HG02840 (cell line): ENCODE results near the gene ZFP28.

Source experiments
- ATAC-seq: cut with Tn5 transposase; IDR thresholded peaks from one replicate; pipeline ENCODE4 v1.9.1; 2021; ENCODE audit warnings: mild to moderate bottlenecking, moderate library complexity, moderate number of reproducible peaks; ENCODE audit not compliant: unreplicated experiment, low FRiP score

The ZFP28 gene

GRCh38 chr19:56538761-56539263 lies at the start of gene ZFP28:
TSS of gene ZFP28 (plus strand) at chr19:56538948. CDS start at chr19:56539019, 71 bp downstream.
- ATAC-seq, result no peak

- ATAC-seq, result no peak
Measured at GRCh38 chr19:56491399-56491798, 47.3 kb upstream of the ZFP28 start.

DNA sequence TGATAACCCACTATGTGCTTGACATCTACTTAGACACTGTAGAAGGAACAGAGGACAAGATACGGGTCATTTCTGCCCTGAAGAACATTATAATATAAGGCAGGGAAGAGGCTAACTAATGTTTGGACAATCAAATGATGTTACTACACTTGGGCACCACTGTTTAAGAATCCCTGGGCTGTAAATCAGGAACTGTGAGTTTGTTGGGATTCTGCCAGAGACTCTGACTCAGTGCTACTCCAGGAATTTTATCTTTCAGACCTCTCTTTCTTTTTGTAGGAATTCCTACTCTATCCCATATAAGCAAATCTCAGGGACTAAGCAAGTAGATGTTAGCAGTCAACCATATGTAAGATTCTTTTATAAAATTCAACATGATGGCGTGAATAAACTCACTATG lies 34.2 kb upstream of the ZFP28 start:
- ATAC-seq, result no peak

DNA sequence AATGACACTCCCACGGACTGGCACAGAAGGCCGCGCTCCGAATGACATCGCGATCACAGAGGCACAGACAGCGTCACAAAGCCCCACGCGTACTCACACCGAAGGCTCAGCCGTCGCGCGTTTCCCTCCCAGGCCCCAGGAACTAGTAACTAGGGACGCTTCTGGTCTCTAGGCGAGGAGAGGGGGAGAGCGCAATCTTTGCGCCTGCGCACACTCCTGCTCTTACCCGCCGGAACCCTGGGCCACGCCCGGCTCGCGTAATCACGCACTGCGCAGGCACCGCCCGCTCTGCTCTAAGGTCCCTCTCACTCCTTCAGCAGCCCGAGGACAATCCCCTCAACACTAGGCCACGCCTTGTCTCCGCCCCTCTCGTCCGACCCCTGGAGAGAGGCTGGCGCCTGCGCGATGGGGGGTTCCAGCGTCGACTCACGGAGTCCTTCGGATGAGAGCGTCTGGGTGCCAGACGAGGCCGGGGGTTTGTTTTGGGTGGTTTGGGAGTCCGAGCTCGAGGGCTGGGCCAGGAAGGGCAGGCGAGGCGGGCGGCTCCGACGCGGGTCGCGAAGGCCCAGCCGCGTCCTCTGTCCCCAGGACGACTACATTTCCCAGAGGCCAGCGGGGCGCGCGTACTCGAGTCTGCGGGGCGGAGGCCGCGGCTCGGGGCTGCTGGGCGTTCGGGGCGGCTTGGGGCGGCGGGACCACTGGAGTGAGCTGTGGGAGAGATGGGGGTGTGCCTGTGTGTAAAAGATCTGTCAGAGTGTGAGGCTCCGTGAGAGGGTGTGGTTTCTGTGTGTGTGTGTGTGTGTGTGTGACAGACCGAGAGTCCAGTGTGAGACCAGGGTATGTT lies 31.1 kb upstream of the ZFP28 start, which contains the start of gene ZNF471:
ZNF471 (plus strand) TSS at position 410 of the 844 bp plus-strand sequence. CDS start 3,717 bp downstream, outside the sequence.
- no peak for ATAC-seq

DNA sequence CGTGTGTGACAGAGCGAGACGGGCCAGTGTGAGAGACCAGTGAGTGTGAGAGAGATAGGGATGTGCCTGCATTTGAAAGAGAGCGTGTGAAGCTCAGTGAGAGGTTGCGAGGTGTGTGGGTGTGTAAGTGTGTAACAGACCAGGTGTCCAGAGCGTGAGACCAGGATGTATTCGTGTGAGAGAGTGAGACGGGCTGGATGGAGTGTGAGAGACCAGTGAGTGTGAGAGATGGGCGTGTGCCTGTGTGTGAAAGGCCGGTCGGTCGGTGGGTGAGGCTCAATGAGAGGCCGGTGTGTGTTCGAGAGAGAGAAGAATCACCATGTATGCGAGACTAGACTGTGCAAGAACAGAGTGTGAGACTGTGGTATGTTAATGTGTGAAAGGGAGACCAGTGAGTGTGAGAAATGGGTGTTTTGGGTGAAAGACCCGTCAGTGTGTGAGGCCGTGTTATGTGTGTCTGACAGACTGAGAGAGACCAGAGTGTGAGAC lies 30.4 kb upstream of the ZFP28 start:
- no peak for ATAC-seq

DNA sequence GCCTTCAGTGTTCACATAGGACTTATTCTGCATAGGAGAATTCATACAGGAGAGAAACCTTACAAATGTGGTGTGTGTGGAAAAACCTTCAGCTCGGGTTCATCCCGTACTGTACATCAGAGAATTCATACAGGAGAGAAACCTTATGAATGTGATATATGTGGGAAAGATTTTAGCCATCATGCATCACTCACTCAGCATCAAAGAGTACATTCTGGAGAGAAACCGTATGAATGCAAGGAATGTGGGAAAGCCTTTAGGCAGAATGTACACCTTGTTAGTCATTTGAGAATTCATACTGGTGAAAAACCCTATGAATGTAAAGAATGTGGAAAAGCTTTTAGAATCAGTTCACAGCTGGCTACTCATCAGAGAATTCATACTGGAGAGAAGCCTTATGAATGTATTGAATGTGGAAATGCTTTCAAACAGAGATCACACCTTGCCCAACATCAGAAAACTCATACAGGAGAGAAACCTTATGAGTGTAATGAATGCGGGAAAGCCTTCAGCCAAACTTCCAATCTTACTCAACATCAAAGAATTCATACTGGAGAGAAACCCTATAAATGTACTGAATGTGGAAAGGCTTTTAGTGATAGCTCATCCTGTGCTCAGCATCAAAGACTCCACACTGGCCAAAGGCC lies 13.4 kb upstream of the ZFP28 start:
- ATAC-seq, result no peak

DNA sequence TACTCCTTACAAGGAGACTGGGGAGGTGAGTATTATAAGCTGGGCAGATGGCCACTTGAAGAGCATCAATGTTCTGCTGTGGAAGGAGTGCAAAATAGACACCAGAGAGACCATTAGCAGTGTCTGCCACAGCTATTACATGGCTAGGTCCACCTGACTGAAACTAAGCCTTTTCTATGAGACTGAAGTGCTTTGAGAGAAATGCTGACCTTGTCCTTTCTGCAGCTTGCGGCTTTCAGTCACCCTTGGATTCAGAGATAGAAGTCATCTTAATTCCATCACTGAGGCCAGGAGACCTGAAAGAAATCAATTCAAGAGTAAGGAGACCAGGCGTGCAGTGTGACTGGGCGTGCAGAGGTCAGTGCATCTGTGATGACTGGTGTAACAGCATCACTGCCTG lies 1.3 kb upstream of the ZFP28 start:
- ATAC-seq, result no peak

GRCh38 chr19:56538254-56538760 lies 441 bp upstream of the ZFP28 start:
- no peak for ATAC-seq

DNA sequence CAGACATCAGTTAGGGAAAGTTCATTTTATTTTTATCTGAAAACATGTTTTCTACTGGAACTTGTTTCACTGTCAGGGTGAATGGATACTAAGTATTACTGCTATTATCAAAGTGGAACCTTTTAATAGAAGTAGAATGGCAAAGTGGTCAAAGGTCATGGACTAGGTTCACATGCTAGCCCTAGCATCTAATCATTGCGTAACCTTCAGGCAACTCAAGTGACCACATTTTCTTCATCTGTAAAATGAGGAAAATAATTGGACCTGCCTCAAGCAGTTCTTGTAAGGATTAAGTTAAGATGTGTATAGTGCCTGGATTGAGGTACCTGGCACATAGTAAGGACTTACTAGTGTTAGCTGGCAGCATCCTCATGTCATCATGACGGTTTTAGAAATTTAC lies 5.0 kb downstream of the ZFP28 start:
- ATAC-seq, result no peak

DNA sequence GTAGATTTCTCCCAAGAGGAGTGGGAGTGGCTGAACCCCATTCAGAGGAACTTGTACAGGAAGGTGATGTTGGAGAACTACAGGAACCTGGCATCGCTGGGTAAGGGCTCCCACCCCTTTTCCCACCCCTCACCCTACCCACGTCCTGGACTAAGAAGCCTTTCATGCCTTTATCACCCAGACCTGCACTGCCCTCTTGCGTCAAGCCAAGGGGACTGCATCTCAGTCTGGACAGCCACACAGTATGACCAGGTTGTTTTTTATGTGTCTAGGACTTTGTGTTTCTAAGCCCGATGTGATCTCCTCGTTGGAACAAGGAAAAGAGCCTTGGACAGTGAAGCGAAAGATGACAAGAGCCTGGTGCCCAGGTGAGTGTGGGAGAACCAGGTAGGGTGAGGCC lies 8.8 kb downstream of the ZFP28 start:
- ATAC-seq, result no peak

GRCh38 chr19:56554272-56554869 lies 15.6 kb downstream of the ZFP28 start:
- no peak for ATAC-seq

GRCh38 chr19:56562766-56563165 lies 24.0 kb downstream of the ZFP28 start:
- ATAC-seq, result no peak

GRCh38 chr19:56566904-56567273 lies 28.1 kb downstream of the ZFP28 start:
- peak; percentile 21 for ATAC-seq

- ATAC-seq, result peak; percentile 77
Measured at GRCh38 chr19:56567274-56568120, 28.7 kb downstream of the ZFP28 start, which contains the start of gene ZNF470. TSS of gene ZNF470 (plus strand) at chr19:56567468. CDS start at chr19:56570312, 2,844 bp downstream.

DNA sequence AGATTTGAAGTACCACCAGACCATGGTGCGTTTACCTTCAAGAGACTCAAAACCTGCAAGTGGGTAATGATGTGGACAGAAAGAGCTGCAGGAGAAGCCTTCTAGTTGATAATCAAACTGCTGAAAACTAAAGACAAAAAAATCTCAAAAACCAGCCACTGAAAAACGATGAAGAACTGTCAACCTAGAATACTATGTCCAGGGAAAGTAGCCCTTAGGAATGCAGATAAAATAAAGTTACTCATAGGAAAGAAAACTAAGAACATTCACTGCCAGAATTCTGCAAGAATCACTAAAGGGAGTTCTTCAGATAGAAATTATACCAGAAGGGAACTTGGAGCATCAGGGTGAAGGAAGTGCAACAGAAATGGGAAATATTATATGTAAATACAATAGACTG lies 33.8 kb downstream of the ZFP28 start:
- ATAC-seq, result no peak

GRCh38 chr19:56573914-56574313 lies 35.2 kb downstream of the ZFP28 start:
- no peak for ATAC-seq

GRCh38 chr19:56577719-56578602 lies 39.2 kb downstream of the ZFP28 start:
- ATAC-seq, result no peak

DNA sequence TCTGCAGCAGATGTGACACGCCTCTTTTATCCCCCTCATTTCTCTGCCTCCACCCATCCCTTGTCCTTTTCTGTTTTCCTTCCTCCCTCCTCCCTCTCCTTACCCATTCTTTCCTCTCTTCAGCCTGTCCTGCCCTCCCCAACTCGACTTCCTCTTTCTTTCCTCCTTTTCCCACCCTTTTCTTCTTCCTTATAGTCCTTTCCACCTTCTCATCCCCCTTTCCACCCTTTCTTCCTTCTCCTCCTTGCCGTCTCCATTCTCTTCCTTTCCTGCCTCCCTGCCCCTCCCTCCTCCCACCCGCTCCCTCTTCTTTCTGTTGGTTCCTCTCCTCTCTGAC lies 55.7 kb downstream of the ZFP28 start:
- no peak for ATAC-seq
